Measurements from ENCODE around the gene SLC5A10.
"Not testable (repeated sequence)": the region's sequence is repeated elsewhere in the genome, so short reads cannot be mapped to it uniquely, and the experiment has no call there.

DNA sequence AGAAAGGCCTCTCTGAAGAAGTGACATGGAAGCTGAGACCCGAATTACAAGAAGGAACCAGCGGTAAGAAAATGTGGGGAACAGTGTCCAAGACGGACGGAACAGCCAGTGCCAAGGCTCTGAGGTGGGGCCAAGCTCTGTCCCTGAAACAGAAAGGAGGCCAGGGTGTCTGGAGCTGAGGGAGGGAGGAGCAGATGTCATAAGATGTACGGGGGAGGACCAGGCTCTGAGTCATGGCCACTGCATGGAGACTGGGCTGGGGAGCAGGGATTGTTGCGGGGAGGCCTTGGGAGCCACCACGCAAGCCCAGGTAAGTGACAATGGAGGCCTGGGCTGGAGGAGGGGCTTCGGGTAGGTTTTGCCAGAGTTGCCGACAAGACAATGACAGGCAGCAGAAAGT is 92.7 kb downstream of the SLC5A10 start:
- TF ChIP-seq, protein P1, sequence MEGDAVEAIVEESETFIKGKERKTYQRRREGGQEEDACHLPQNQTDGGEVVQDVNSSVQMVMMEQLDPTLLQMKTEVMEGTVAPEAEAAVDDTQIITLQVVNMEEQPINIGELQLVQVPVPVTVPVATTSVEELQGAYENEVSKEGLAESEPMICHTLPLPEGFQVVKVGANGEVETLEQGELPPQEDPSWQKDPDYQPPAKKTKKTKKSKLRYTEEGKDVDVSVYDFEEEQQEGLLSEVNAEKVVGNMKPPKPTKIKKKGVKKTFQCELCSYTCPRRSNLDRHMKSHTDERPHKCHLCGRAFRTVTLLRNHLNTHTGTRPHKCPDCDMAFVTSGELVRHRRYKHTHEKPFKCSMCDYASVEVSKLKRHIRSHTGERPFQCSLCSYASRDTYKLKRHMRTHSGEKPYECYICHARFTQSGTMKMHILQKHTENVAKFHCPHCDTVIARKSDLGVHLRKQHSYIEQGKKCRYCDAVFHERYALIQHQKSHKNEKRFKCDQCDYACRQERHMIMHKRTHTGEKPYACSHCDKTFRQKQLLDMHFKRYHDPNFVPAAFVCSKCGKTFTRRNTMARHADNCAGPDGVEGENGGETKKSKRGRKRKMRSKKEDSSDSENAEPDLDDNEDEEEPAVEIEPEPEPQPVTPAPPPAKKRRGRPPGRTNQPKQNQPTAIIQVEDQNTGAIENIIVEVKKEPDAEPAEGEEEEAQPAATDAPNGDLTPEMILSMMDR (IDR thresholded peaks at IDR 0.05; ENCODE audit: insufficient read depth, low read length) = not testable (repeated sequence)
- TF ChIP-seq, protein P2, sequence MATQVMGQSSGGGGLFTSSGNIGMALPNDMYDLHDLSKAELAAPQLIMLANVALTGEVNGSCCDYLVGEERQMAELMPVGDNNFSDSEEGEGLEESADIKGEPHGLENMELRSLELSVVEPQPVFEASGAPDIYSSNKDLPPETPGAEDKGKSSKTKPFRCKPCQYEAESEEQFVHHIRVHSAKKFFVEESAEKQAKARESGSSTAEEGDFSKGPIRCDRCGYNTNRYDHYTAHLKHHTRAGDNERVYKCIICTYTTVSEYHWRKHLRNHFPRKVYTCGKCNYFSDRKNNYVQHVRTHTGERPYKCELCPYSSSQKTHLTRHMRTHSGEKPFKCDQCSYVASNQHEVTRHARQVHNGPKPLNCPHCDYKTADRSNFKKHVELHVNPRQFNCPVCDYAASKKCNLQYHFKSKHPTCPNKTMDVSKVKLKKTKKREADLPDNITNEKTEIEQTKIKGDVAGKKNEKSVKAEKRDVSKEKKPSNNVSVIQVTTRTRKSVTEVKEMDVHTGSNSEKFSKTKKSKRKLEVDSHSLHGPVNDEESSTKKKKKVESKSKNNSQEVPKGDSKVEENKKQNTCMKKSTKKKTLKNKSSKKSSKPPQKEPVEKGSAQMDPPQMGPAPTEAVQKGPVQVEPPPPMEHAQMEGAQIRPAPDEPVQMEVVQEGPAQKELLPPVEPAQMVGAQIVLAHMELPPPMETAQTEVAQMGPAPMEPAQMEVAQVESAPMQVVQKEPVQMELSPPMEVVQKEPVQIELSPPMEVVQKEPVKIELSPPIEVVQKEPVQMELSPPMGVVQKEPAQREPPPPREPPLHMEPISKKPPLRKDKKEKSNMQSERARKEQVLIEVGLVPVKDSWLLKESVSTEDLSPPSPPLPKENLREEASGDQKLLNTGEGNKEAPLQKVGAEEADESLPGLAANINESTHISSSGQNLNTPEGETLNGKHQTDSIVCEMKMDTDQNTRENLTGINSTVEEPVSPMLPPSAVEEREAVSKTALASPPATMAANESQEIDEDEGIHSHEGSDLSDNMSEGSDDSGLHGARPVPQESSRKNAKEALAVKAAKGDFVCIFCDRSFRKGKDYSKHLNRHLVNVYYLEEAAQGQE (IDR thresholded peaks at IDR 0.05; ENCODE audit: insufficient replicate concordance, low read depth) = not testable (repeated sequence)
- TF ChIP-seq GABPA (IDR thresholded peaks at IDR 0.05; ENCODE audit: low read depth); POLR2AphosphoS5 (IDR thresholded peaks at IDR 0.05; ENCODE audit: low read depth); SPI1 (IDR thresholded peaks at IDR 0.05; ENCODE audit: borderline replicate concordance, low read depth): not testable (repeated sequence)
